ENCODE results near the gene EXOSC7. TPM values are rescaled to one million over a fixed set of nuclear protein-coding genes. Genes with fewer than 3 reads are reported as not detected.

The EXOSC7 gene
- total RNA-seq, 1 donor, result 19.7 TPM

DNA sequence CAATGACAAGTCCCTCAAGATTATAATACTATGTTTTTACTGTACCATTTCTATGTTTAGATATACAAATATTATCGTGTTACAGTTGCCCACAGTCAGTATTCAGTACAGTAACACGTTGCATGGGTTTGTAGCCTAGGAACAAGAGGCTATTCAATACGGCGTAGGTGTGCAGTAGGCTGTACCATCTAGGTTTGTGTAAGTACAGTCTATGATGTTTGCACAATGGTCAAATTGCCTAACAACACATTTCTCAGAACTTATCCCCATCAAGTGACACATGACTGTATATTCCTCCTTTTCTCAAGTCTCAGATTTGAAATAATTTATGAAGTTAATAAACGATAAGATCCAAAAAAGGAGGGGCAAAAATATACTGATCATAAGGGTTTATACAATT lies 21.7 kb upstream of the EXOSC7 start:
- H3K4me3 ChIP-seq (ENCODE audit: low read length), result no peak overlapping the region
- peaks cover 33% of the 10 kb centered on the region for H3K4me1 ChIP-seq (ENCODE audit: insufficient read depth, low read length)
- no peaks in the 10 kb centered on the region for H3K9me3 ChIP-seq (ENCODE audit: low read depth, low read length)
- no peaks in the 10 kb centered on the region for H3K27me3 ChIP-seq (ENCODE audit: insufficient read depth, low read length)

DNA sequence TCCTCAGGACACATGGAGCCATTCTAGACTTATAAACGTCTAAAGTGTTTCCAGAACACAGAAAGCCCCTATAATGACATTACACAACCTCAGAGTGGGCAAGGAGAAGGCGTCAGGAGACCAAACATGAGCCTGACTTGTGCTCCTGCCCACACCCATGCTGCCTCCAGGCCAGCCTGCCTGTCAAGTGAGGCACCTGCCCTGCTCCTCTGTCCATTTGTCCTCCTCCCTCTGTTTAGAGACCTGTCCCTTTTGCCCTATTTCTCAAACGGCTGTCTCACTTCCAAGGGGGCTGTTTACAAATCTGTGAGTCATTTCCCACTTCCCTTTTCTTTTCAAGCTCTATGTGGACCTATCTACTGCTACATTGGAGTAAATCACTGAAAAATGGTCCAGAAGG lies 21.1 kb upstream of the EXOSC7 start:
- Histone ChIP-seq H3K4me1 (ENCODE audit: insufficient read depth, low read length) (peaks cover 33% of the 10 kb centered on the region), H3K27me3 (ENCODE audit: insufficient read depth, low read length) (no peaks in the 10 kb centered on the region), H3K4me3 (ENCODE audit: low read length) (no peak overlapping the region), H3K9me3 (ENCODE audit: low read depth, low read length) (no peaks in the 10 kb centered on the region)

DNA sequence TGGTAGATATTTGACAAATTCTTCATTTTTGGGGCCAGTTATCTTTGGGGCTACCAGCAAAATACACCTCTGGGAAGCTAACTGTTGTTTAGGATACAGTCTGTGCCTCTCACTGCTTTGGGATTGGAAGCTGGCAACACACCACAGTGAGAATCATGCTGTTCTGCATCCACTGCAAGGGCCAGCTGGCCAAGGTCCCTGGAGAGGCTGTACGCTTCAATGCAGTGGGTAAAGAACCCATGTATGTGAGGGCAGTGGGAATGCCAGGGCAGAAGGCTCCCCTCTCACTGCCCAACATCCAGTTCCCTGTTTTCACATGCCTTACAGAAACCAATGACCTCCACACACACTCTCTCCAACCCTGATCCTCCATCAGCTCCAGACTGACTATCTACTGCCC lies 20.1 kb upstream of the EXOSC7 start:
- no peaks in the 10 kb centered on the region for H3K27me3 ChIP-seq (ENCODE audit: insufficient read depth, low read length)
- peaks cover 36% of the 10 kb centered on the region for H3K4me1 ChIP-seq (ENCODE audit: insufficient read depth, low read length)
- no peak overlapping the region for H3K4me3 ChIP-seq (ENCODE audit: low read length)
- H3K9me3 ChIP-seq (ENCODE audit: low read depth, low read length), result no peaks in the 10 kb centered on the region

DNA sequence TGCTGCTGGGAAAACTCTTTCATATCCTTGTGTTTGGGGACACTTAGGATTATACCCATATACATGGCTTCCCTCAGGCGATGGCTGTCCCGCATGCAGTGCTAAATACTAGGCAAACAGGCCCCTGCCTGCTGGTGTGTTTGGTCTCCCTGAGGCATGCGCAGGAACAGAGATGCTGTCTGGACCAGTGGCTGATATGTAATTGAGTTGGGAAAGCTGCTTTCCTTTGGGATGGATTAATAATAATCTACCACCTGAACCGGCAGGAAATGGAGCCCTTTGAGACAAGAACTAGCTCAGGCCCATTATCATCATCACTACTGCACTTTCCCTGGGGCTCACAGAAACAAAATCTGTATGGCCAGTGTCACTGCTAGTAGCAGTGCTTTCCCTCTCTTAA lies 18.1 kb upstream of the EXOSC7 start:
- Histone ChIP-seq H3K4me3 (ENCODE audit: low read length) (no peak overlapping the region), H3K4me1 (ENCODE audit: insufficient read depth, low read length) (peaks cover 38% of the 10 kb centered on the region), H3K27me3 (ENCODE audit: insufficient read depth, low read length) (no peaks in the 10 kb centered on the region), H3K9me3 (ENCODE audit: low read depth, low read length) (no peaks in the 10 kb centered on the region)

DNA sequence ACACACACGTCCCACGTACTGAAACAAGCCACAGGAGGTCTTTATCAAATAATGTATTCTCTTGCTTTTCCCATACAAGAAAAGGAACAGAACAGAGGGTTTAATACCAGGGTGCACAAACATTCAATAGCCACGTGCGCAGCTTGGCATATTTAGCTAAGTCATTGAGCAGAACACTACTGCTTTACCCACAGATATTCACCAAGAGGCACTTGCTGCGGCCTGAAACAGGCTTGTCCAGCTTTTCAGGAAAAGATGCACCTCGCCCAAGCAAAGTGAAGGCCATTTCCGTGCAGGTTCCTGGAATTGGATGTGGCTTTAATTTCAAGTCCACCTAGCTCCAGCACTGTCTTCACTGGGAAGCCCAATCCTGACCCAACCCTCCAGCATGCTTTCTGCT lies 17.7 kb upstream of the EXOSC7 start:
- no peaks in the 10 kb centered on the region for H3K27me3 ChIP-seq (ENCODE audit: insufficient read depth, low read length)
- no peak overlapping the region for H3K4me3 ChIP-seq (ENCODE audit: low read length)
- no peaks in the 10 kb centered on the region for H3K9me3 ChIP-seq (ENCODE audit: low read depth, low read length)
- peaks cover 42% of the 10 kb centered on the region for H3K4me1 ChIP-seq (ENCODE audit: insufficient read depth, low read length)

DNA sequence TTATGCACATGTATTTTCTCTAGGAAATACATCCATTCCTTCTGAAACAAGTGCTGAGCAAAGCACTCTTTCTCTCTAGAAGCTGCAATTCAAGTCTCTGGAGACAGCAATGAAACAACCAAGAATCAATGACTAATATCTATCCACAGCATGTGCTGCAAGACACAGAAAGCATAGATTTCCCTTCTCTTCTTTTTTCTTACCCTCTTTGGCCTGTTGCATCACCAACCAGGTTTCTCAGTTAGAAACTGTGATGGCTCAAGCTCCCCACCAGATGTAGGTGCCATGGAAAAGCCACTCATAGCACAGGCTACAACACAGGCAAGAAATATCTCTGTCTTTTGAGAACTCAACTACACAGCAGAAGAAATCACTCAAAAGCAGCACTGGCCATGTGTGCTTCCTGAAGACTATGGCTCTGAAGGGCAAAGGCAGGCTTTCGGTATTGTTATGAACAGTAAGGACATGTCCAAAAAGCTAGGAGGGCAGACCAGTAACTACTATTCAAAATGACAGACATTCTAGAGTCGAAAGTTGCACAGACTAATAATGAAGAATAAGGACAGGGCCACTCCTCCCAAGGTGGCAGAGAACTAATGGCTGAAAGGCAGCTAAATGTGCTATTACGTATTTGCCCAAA lies 15.5 kb upstream of the EXOSC7 start:
- Histone ChIP-seq H3K4me1 (ENCODE audit: insufficient read depth, low read length) (peaks cover 43% of the 10 kb centered on the region), H3K9me3 (ENCODE audit: low read depth, low read length) (no peaks in the 10 kb centered on the region), H3K4me3 (ENCODE audit: low read length) (no peak overlapping the region), H3K27me3 (ENCODE audit: insufficient read depth, low read length) (no peaks in the 10 kb centered on the region)

DNA sequence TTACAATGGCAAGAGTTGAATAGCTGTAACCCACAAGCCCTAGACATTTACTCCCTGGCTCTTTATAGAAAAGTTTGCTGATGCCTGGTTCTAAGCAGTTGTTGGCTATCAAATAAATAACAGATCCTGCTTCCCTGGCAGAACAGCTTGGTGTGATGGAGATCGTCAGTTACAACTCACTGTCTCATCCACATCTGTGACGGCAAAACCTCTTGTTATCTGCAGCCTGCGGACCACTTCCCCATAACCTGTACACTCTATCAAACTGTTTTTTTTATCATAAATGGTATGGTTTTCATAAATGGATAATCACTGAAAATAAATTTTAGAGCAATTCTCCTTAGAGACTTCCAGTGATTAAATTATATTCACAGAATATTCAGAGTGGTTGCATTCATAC lies 14.2 kb upstream of the EXOSC7 start:
- no peak overlapping the region for H3K4me3 ChIP-seq (ENCODE audit: low read length)
- no peaks in the 10 kb centered on the region for H3K9me3 ChIP-seq (ENCODE audit: low read depth, low read length)
- peaks cover 34% of the 10 kb centered on the region for H3K4me1 ChIP-seq (ENCODE audit: insufficient read depth, low read length)
- no peaks in the 10 kb centered on the region for H3K27me3 ChIP-seq (ENCODE audit: insufficient read depth, low read length)

DNA sequence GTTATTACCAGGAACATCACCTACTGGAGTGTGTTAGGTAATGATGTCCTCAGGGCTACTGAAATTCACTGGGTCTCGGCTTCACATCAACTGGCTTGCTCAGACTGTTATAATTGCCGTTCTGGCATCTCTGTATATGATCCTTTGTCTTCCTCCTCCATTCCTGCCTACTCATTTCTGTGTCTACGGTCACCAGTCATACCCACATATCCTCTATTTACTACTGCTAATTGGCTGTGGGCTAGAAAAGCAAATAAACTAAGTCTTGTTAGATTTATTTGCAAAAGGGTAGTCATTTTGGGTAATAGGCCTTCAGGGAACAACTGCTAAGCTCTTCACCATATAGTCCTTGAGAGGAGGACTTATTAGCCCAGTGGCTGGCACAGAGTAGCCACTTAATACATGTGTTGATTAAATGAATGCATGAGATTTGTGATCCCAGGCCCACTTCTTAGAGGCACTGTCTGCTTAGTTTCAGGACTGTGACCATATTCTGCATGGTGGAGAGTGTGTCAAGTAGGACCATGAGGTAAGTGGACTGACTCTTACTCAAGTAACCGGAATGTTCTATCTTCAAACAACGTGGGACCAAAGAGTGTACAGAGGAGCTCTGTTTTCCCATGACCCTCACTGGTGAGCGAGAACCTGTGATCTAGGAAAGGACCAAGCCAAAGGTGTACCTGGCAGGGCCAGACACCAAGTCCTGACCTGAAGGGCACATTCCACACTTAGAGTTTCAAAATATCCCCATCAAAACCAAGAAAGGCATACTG lies 13.2 kb upstream of the EXOSC7 start:
- H3K9me3 ChIP-seq (ENCODE audit: low read depth, low read length), result no peaks in the 10 kb centered on the region
- H3K4me1 ChIP-seq (ENCODE audit: insufficient read depth, low read length), result peaks cover 44% of the 10 kb centered on the region
- no peaks in the 10 kb centered on the region for H3K27me3 ChIP-seq (ENCODE audit: insufficient read depth, low read length)
- H3K4me3 ChIP-seq (ENCODE audit: low read length), result no peak overlapping the region

DNA sequence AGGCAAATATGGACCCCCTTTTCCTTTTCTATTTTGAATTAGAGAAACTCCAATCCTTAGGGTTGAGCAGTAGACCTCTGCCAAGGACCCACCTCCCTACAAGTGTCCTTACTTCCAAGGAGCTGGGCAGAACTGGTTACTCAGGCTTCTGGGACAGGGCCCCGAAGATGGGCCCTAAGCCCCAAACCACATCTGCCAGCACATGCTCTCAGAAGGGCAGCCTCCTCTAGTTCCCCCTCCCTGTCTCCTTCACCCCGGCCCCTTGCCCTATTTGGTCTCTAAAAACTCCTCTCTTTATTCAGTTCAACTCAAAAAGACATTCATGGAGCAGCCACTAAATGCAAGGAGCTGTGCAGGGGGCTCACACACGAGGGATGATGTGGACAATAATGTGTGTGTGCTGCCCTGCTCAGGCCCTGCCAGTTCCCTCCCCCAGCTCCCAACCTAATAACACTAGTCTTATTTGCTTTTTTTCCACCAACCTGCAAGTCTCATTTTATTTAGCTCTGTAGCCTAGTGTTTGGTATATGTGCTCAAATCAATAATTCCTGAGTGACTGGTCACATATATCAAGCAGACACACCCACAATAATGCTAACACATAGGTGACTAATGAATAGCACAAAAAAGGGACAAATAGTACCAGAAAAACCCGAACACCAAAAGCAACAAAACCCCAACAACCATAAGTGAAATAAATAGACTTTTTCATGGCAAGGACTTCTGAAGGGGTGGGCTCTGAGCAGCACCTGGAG lies 12.3 kb upstream of the EXOSC7 start:
- H3K27me3 ChIP-seq (ENCODE audit: insufficient read depth, low read length), result no peaks in the 10 kb centered on the region
- no peaks in the 10 kb centered on the region for H3K9me3 ChIP-seq (ENCODE audit: low read depth, low read length)
- H3K4me3 ChIP-seq (ENCODE audit: low read length), result no peak overlapping the region
- H3K4me1 ChIP-seq (ENCODE audit: insufficient read depth, low read length), result peaks cover 53% of the 10 kb centered on the region

DNA sequence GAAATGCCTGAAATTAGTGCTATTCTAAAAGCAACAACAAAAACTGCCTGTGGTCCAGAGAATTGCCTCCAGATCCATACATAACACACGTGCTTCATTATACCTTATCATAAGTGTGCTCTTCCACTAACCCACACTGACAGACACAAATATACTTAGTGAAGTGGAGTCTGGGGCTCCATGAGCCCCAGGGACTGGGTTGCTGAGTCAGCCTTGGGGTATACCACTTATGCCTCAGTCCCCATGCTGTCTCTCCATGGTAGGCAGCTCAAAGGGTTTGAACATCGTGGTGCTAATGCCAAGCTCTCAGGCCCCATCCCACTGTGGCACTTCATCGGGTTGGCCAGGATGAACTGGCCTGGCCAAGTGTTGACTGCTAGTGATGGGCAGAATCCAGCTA lies 10.9 kb upstream of the EXOSC7 start:
- Histone ChIP-seq H3K4me3 (ENCODE audit: low read length) (no peak overlapping the region), H3K4me1 (ENCODE audit: insufficient read depth, low read length) (peaks cover 67% of the 10 kb centered on the region)

DNA sequence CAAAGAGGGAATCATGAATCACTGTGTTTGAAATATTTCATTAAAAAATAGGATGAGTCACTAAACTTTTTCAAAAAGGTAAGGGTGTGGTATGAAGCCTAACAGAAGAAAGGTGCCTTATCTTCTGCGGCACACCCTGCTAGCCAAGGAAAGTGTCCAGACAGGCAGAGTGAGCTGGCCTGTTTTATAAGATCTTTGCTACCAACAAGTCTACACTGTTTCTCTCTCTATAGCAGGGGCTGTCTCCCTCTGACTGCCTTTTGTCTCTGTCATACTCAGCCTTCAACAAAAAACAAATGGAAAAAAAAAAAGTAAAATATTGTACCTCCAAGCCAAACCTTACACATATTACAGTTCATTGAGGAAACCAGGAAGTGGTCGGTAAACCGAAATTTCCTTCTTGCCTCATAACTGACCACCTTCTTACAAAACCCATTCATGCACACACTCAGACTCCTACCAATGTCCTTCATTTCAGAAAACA lies 9.2 kb upstream of the EXOSC7 start:
- no peak overlapping the region for H3K4me3 ChIP-seq (ENCODE audit: low read length)
- peaks cover 67% of the 10 kb centered on the region for H3K4me1 ChIP-seq (ENCODE audit: insufficient read depth, low read length)
- no peaks in the 10 kb centered on the region for H3K27me3 ChIP-seq (ENCODE audit: insufficient read depth, low read length)
- no peaks in the 10 kb centered on the region for H3K9me3 ChIP-seq (ENCODE audit: low read depth, low read length)

More for the DNA sequence above, 10.9 kb upstream of the EXOSC7 start:
- H3K27me3 ChIP-seq (ENCODE audit: insufficient read depth, low read length), result no peaks in the 10 kb centered on the region
- H3K9me3 ChIP-seq (ENCODE audit: low read depth, low read length), result no peaks in the 10 kb centered on the region

DNA sequence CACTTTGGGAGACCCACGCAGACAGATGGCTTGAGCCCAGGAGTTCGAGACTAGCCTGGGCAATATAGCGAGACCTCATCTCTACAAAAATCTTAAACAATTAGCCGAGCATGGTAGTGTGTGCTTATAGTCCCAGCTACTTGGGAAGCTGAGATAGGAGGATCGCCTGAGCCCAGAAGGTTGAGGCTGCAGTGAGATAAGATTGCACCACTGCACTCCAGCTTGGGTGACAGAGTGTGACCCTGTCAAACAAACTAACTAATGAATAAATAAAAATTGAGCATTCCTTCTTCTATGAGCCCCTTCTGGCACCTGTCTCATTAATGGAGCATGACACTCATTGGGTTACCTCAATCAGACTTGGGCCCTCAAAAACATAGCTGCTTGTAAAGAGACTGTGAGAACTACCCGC lies 7.6 kb upstream of the EXOSC7 start:
- peaks cover 60% of the 10 kb centered on the region for H3K4me1 ChIP-seq (ENCODE audit: insufficient read depth, low read length)
- H3K9me3 ChIP-seq (ENCODE audit: low read depth, low read length), result no peaks in the 10 kb centered on the region
- H3K27me3 ChIP-seq (ENCODE audit: insufficient read depth, low read length), result no peaks in the 10 kb centered on the region
- H3K4me3 ChIP-seq (ENCODE audit: low read length), result no peak overlapping the region

DNA sequence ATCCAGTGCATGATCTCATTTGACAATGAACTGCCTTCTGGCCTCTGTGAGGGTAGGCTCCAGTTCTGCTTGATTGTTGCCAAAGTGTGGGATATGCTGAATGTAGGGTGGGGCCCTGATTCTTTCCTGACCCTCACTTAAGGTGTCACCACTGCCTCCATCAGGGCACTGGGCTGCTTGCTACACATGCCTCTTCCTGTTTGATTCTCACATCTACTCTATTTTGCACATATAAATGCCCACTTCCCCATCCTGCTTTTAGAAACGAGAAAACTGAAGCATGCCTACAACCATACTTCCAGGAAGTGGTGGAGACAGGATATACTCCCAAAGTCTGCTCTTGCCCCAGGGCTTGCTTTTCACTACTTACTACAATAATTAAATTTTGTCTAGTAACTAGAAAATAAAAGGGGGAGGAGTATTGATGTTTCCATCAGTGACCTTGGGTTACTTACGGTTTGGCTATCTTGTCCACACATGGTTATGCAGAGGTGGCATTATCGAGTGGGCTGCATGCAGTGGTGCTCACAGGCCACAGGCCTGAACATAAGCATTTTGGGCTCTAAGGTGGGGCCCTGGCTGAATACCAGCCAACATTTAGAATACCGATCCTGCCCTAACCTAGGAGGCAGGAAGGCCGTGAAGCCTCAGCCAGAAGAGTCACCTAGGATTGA lies 6.8 kb upstream of the EXOSC7 start:
- Histone ChIP-seq H3K27me3 (ENCODE audit: insufficient read depth, low read length) (no peaks in the 10 kb centered on the region), H3K4me1 (ENCODE audit: insufficient read depth, low read length) (peaks cover 54% of the 10 kb centered on the region), H3K4me3 (ENCODE audit: low read length) (no peak overlapping the region), H3K9me3 (ENCODE audit: low read depth, low read length) (no peaks in the 10 kb centered on the region)

DNA sequence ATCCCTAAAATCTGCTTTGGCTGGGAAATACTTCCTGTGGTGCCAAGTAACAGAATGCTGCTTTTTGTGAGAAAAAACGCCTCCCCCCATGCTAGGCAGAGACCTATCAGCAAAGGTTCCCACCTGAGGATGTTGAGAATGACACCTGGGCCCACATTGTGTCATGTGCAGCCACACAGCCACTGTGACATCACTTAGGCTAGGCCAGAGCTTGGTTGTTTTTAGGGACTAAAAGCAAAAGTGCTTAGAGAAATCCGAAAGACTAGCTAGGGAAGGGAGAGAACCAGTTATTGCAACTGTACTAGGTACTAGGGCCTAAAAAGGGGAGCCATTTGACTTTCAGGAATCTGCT lies 6.2 kb upstream of the EXOSC7 start:
- H3K9me3 ChIP-seq (ENCODE audit: low read depth, low read length), result no peaks in the 10 kb centered on the region
- H3K4me1 ChIP-seq (ENCODE audit: insufficient read depth, low read length), result peaks cover 54% of the 10 kb centered on the region
- no peak overlapping the region for H3K4me3 ChIP-seq (ENCODE audit: low read length)
- H3K27me3 ChIP-seq (ENCODE audit: insufficient read depth, low read length), result no peaks in the 10 kb centered on the region

DNA sequence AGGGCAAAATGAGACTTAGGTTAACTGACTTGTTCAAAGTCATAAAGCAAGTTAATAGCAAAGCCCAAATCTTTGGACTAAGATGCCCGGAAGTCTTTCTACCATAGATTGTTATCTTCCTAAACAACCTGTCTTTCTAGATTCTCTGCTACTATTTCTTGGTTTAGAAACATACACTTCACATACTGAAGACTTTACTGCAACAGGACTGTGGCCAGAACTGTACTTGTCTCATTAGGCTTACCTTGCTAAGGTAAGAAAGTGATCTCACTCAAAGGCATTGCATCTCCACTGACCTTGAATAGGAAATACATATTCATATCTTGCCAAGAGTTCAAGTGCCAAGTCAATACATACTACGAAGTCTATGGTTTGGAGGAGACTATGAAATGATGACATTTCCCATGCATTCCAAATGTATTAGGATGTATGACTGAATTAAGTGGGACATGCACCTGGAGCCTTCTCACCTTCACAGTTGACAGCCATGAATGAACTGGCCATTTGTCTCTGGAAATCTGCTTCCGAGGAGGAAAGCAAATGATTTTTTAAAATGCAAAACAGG lies 5.0 kb upstream of the EXOSC7 start:
- Histone ChIP-seq H3K4me1 (ENCODE audit: insufficient read depth, low read length) (peaks cover 53% of the 10 kb centered on the region), H3K27me3 (ENCODE audit: insufficient read depth, low read length) (no peaks in the 10 kb centered on the region), H3K4me3 (ENCODE audit: low read length) (no peak overlapping the region), H3K9me3 (ENCODE audit: low read depth, low read length) (no peaks in the 10 kb centered on the region)
